GM18519 (cell line): ENCODE results near the gene CDK5RAP1.

Source experiments
- ATAC-seq: cut with Tn5 transposase; IDR thresholded peaks from one replicate; pipeline ENCODE4 v1.9.1; 2021; ENCODE audit warnings: mild to moderate bottlenecking, moderate library complexity; ENCODE audit not compliant: unreplicated experiment, low FRiP score

The CDK5RAP1 gene

DNA sequence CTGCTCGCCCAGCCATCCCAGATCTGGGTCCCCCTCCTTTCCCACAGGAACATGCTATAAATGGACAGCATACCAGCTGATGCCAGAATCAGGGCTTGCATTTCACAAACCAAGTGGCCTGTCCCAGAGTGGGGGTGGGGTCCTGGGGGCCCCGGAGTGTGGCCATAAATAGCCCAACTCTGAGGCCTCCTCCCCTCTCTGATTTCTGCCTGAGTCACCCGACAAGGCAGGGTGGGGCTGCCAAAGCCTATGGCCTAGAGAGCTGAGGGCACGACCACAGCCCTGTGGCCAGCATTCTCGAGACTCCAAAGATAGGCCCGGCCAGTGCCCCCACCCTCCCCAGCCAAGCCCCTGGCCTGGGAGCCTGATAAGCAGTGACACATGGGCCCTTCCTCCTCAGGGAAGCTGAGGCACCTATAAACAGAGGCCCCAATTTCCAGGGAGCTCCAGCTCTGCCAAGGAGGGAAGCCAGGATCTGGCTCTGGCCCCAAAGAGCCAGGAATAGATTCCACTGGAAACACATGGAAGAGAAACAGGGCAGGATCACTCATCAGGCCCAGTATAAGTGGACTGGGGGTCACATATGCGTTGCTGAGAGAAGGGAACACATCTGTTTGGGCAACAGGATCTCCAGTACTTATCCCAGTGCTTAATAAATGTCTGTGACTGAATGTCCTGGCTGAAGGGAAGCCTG is 22.0 kb upstream of the CDK5RAP1 start:
- no peak for ATAC-seq

DNA sequence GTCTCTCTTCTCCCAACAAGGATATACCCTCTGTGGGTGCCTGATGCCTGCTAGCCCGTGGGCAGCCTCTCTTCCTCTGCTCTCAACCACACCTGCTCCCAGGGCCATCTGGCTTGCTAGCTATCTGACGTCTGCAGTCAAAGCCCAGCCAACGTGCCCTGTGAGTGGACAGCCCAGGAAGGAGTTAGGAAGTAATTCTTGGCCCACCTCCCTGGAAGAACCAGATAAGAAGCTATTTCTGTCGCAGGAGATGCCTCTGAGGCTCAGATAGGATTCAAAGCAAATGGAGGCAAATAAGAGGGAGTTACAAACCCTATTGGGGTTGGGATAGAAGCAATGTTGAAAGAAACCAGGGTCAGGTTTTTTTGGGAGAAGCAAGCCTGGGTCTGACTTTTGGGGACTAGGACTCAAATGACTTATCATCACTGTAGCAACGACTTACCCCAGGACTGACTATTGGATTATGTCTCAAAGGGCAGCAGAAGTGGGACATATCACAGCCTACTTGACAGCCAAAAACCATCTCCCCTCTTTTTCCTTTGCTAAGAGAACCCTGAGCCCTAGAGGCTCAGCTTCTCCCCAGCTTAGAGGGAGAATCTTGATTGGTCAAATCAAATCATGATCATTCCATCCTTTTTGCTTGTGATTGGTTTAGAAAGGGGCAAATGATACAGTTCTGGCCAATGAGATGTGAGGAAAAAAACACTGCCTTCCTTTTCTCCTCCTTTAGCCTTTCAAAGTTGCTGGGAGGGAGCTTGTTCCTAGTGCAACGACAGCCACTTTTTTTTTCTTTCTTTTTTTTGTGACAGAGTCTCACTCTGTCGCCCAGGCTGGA is 18.0 kb upstream of the CDK5RAP1 start:
- ATAC-seq, result no peak

DNA sequence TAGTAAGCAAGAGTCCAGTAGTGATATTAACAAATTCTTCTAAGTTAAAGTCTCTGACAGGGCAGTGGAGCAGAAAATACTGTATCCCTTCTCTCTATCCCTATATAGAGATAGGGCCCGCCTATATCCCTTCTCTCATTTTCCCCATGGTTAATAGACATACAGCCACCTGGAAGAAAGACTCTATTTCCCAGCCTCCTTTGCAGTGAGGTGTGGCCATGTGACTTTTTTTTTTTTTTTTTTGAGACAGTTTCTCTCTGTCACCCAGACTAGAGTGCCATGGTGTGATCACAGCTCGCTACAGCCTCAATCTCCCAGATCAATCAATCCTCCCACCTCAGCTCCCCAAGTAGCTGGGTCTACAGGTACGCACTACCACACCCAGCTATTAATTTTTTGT is 16.7 kb upstream of the CDK5RAP1 start:
- ATAC-seq, result no peak

DNA sequence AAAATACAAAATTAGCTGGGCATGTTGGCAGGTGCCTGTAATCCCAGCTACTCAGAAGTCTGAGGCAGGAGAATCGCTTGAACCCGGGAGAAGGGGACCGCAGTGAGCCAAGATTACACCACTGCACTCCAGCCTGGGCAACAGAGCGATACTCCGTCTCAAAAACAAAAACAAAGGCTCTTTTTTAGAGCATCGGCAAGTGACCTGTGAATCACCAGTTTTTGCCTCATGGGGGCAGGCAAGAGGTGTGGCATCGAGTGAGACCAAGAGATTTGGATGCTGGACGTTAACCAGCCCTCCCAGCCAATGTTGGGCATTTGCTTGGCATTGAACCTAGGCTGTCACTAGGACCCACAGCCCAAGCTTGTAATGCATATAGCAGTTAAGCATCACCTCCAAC is 14.6 kb upstream of the CDK5RAP1 start:
- no peak for ATAC-seq

DNA sequence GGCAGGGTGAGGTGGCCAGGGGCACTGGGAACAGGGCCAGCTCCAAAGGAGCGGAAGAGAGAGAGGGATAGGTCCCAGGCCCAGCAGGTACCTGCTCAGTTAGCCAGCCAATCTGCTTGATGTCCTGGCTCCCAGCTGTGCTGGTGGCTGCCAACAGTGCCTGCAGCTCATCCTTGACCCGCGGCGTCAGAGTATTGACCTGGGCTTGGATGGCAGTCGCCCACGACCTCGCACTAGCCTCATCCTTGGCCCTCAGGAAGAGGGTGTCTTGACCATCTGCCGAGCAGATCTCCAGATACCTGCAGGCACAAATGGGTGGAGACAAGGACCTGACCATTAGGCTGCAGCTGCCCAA is 11.1 kb upstream of the CDK5RAP1 start:
- ATAC-seq, result no peak

DNA sequence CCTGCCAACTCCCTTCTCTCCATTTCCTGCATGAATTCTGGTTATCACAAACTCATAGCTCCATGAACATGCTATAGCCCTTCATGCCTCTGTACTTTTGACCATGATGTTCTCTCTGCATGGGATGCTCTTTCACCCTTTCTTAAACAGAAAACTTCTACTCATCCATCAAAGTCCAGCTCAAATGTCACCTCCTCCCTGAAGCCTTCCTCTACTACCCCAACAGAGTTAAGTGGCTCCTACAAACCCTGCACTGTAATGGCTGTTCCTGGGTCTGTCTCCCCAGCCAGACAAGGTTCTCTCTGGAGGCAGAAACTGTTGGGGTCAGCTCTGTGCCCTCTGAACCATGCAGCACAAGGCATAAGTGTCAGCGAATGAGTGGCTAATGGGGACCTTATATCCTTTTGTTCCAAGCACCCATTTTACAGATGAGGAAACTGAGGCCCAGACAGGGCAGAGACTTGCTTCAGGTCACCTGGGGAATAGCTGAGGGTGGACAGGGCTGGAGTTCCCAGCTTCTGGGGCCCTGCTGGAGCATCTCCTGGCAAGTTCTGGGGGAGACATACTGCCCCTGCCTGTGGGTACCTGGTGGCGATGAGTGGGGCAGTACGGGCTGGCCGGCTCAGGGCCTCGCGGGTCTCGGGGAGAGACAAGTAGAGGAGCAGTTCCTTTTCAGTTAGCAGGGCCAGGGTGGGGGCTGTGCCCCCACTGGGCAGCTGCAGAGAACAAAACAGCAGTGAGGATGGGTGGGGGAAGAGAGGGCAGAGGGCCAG is 10.6 kb upstream of the CDK5RAP1 start:
- ATAC-seq, result no peak

DNA sequence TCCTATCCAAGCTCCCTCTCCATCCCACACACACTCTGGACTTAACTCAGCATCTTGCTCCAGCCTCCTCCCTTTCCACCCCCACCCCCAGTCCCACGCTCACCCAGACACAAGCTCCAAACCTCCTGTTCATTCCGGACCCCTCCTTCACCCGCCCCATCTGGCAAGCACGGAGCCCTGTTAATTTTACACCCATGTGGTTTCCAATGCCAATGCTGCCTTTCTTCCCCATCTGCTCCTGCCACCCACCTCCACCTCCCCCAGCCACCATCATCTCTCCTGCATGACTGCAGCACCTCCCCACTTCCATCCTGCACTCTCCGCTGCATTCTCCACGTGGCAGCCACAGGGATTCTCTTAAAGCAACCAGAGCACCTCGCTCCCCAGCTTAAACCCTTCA is 9.9 kb upstream of the CDK5RAP1 start:
- no peak for ATAC-seq

DNA sequence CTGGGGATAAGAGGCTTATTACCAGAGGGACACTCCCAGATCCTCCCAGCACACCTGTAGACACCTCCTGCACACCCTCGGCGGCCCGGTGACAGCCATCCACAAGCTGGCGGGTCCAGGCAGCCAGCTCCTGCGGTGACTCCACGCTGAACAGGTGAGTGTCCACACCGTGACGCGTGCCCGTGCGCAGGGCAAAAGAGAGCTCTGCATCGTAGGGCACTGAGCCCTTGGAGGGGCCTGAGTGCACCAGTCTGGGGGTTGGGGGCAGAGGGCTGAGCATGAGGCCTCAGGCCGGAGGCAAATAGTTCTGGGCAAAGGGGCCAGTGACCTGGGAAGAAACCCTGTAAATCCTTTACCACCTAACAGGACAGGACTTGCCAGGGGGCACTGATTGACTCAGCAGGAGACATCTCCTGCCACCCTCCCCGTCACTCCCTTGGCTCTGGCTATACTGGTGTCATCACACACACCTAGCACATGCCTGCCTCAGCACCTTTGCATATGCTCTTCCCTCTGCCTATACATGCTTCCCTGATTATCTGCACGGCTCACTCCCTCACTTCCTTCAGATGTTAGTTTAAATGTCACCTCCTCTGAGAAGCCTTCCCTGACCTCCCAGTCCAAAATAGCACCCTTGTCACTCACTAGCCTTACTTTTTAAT is 8.9 kb upstream of the CDK5RAP1 start:
- ATAC-seq, result no peak

DNA sequence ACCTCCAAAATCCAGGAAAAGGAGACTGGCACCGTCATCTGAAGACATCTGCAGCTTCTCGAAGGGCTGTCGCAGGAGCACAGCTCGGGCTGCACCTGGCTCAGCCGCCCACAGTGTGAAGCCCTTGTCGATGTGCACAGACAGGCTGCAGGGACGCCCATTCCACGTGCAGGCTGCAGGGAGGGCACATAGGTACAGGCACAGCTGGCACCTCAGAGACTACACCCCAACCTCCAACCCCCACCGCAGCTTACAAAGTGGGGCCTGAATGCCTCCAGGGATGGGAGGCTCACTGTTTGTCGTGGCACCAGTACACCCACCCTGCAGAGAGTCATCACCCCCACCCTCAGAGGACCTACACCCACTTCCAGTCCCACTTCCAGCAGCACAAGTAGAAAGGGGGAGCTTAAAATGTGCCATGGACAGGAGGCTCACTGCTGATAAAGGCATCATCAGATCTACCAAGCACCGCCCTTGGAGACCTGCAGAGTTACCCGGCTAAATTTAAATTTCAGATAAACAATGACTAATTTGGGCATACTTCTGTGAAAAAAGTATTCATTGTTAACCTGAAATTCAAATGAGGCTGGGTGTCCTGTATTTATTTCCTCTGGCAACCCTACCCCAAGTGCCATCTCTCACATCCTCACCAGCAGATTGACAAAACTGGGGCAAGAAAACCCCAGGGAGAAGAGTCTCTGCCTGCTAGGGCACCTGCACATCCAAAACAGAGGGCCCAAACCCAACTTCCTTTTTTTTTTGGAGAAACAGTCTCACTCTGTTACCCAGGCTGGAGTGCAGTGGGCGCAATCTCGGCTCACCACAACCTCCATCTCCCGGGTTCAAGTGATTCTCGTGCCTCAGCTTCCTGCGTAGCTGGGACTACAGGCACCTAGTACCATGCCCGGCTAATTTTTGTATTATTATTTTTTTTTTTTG is 7.7 kb upstream of the CDK5RAP1 start:
- no peak for ATAC-seq

DNA sequence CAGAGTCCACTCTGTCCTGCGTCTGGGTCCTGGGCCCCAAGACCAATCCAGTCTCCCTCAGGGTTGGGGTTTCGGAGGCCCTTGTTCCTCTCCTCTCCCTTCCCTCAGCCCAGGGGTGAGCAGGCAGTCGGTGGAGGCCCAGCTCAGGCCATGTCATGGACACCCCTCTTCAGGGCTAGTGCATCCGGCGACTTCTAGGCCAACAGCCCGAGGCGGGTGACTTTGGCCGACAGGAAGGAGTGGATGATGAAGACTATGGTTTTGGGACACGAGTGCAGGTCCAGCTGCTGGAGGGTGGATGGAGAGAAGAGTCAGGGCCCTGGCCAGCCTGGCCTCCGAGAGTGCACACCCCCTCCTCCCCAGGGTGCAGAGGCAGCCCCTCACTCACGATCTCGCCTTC is 7.0 kb upstream of the CDK5RAP1 start:
- no peak for ATAC-seq

DNA sequence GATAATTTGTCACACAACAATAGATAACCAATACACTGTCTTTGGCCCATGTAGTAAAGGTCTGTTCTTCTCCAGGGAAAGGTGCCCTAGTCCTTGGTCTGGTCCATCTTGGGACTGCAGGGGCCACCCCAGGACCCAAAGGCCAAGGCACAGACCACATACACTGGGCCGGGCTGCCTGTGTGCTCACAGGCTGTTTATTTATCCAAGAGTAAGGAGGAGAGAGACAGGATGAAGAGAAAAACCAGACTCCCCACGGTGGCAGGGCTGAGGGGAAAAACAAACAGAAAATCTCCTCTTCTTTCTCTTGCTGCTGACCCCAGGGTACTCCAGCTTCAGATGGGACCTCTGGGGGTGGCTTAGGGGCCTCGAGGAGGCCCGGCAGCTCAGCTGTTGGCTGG is 6.5 kb upstream of the CDK5RAP1 start:
- ATAC-seq, result no peak

DNA sequence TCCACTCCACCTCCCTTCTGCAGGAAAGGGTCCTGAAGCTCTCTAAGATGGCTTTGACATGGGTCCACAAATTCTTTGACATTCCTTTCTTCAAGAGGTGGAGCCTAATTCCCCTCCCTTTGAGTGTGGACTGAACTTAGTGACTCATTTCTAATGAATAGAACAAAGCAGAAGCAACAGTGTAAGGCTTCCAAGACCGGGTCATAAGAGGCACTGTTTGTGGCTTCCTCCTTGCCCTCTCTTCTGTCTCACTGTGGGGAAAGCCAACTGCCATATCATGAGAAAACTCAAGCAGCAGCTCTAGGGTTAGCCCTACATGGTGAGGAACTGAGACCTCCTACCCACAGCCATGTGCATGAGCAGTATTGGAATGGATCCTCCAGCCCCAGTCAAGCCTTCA is 5.9 kb upstream of the CDK5RAP1 start:
- ATAC-seq, result no peak

DNA sequence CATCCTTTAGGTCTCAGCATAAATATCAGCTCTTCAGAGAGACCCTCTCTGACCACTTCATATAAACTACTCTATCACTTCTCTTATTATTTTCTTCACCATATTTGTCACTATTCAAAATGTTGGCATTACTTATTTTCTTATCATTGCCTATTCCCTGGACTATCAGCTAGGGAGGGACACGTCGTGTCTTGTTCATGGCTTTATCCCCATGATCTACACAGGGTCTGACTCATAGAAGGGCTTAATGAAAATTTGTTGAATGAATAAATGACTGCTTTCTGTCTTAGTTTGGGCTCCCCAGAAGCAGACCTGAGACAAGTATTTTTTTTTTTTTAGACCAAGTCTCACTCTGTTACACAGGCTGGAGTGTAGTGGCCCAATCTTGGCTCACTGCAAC is 3.0 kb upstream of the CDK5RAP1 start:
- ATAC-seq, result no peak

DNA sequence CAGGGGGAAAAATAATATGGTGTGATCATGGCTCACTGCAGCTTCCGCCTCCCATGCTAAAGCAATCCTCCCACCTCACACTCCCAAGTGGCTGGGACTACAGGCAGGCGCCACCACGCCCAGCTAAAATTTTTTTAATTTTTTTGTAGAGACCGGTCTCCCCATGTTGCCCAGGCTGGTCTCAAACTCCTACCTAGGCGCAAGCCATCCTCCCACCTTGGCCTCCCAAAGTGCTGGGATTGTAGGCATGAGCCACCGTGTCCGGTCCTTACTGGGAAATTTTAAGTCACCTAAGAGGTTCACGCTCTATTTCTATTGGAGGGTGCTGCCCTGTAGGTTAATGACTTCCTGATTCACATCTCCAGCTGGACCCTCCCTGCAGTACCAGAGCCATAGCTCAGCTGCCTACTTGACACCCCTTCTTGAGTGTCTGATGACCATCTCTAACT is 626 bp upstream of the CDK5RAP1 start:
- ATAC-seq, result no peak

DNA sequence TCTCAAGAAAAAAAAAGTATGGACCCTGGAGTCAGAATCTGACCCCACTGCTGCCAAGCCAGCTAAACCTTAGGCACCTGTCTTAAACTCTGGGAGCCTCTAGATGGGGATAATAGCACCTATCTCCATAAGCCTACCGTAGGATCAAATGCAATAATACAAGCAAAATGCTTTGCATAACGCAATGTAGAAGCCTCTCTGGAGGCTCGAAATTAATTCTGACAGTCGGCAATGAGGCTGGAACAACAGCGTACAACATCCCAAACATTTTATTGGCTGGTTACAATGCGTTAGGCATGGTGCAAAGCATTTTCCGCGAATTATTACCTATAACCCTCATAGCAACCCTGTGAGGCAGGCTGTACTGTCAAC is 521 bp downstream of the CDK5RAP1 start:
- no peak for ATAC-seq

DNA sequence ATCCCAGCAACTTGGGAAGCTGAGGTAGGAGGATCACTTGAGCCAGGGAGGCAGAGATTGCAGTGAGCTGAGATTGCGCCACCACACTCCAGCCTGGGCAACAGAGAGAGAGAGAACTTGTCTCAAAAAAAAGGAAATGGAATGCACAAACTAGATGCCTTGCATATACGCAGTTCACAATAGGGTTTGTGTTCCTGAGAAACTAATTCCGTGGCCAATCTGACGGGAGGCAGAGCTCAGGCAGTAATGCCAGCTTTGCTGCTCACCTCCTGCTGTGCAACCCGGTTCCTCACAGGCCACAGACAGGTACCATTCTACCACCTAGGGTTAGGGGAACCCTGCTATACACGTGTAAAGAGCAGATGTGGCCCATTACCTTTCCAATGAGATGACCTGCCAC is 1.4 kb downstream of the CDK5RAP1 start:
- no peak for ATAC-seq

DNA sequence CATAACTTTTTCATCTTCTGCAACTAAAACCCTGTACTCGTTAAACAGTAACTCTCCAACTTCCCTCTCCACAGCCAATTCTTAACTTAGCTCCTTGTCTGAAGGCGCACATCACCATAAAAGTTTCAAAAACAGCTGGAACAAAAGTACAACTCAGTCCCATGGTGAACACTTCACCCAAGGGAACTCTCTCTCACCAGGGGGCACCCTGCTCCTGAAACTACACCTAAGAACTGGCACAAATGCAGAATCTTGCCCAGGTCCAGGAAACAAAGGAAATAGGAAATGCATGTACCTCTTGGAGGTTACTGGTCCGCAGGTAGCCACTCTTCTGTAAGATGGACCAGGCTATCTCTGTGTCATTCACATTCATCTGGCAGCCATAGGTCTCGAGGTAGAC is 6.6 kb downstream of the CDK5RAP1 start:
- no peak for ATAC-seq

DNA sequence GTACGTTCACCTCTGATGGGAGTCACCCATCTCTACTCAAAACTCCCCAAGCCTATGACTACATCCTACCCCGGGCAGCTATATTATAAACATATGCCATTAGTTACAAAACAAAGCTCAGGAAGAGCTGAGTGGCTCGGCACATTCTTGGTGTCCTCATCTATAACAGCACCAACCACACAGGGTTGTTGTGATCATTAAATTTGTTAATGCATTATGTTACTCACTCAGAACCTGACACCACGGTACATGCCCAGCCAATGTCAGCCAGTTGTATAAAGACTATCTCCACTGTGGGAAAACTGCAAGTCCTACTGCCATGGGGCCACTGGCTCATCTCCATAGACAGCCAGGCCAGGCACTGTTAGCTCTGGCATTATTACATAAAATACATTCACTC is 7.7 kb downstream of the CDK5RAP1 start:
- ATAC-seq, result no peak

DNA sequence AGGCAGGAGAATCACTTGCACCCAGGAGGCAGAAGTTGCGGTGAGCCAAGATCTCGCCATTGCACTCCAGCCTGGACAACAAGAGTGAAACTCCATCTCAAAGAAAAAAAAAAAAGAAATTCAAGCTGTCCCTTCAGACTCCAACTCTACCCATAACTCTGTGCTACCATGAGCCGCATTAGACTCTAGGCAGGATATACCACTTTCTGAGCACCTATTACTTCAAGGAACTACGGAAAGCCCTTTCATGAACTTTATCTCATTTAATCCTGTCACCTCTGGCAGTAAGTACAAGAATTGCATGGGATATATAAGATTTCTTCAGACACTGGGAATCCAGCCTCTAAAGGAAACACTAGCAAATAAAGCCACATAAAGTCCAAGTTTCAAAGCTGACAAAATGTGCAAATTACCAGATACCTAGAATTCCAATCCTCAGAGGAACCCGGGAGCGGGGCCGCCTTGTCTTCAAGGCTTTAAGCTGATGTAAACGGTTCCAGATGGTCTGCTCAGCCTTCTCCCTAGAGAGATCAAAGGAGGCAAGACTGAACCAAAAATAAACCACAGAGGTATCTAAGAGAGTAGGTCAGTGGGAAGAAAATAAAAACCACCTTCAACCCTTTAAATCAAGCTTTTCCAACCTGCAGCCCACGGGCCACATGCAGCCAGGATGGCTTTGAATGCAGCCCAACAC is 9.4 kb downstream of the CDK5RAP1 start:
- no peak for ATAC-seq
